Activated CD4-positive, alpha-beta memory T cell treated with anti-CD3 and anti-CD28 coated beads for 36 hours (primary cell): Measurements from ENCODE around the gene PRODH. TPM values are rescaled to one million over a fixed set of nuclear protein-coding genes. Genes with fewer than 3 reads are reported as not detected.

ENCODE experiments used
- total RNA-seq, 2 experiments: library from RNA; stranded (reverse); gene quantifications; one replicate each; pipeline ENCODE4 v1.2.3, GENCODE V29; 2021

PRODH gene
- total RNA-seq, 2 experiments from 2014 or later = 0.56 TPM; not detected in 1

Other genes with a start within 250 kb of the PRODH start
- under 1 TPM; 0.80 to 0.95 TPM for gene DGCR6, start 30.0 kb downstream of the PRODH start, total RNA-seq
- 10 to 100 TPM; 17.4 to 17.6 TPM for gene DGCR2, start 186.1 kb upstream of the PRODH start, total RNA-seq
- not detected for gene TSSK2, start 195.0 kb upstream of the PRODH start, total RNA-seq
- 10 to 100 TPM; 13.7 to 15.5 TPM for gene ESS2, start 208.4 kb upstream of the PRODH start, total RNA-seq
- not detected for gene GSC2, start 214.0 kb upstream of the PRODH start, total RNA-seq
- gene SLC25A1, start 242.4 kb upstream of the PRODH start, total RNA-seq = 10 to 100 TPM; 62.9 to 67.4 TPM